Glutamatergic neuron (in vitro differentiated cells): Measurements from ENCODE around the gene TENT4B. TPM values are rescaled to one million over a fixed set of nuclear protein-coding genes. Genes with fewer than 3 reads are reported as not detected.

Source experiments
- DNase-seq: peaks from one replicate; pipeline ENCODE4 v3.0.0; 2022
- H3K27ac Mint-ChIP-seq: one replicate; pipeline ENCODE4 v1.8.0; 2020; ENCODE audit warnings: mild to moderate bottlenecking, mixed read lengths, inconsistent platforms; ENCODE audit not compliant: unreplicated experiment
- H3K27me3 Mint-ChIP-seq: one replicate; pipeline ENCODE4 v1.8.0; 2020; ENCODE audit warnings: mild to moderate bottlenecking, moderate library complexity, mixed read lengths, inconsistent platforms; ENCODE audit not compliant: unreplicated experiment
- H3K36me3 Mint-ChIP-seq: one replicate; pipeline ENCODE4 v1.8.0; 2020; ENCODE audit warnings: mild to moderate bottlenecking, mixed read lengths, inconsistent platforms; ENCODE audit not compliant: unreplicated experiment
- H3K4me1 Mint-ChIP-seq: one replicate; pipeline ENCODE4 v1.8.0; 2020; ENCODE audit warnings: mild to moderate bottlenecking, low read depth, mixed read lengths, inconsistent platforms; ENCODE audit not compliant: unreplicated experiment
- H3K4me3 Mint-ChIP-seq: one replicate; pipeline ENCODE4 v1.8.0; 2020; ENCODE audit warnings: mild to moderate bottlenecking, mixed read lengths, inconsistent platforms; ENCODE audit not compliant: unreplicated experiment
- H3K9me3 Mint-ChIP-seq: one replicate; pipeline ENCODE4 v1.8.0; 2020; ENCODE audit warnings: mild to moderate bottlenecking, moderate library complexity, mixed read lengths, inconsistent platforms; ENCODE audit not compliant: unreplicated experiment
- CTCF ChIP-seq: fragments of 200-600 bp; sonication (generic); IDR thresholded peaks from one replicate; pipeline ENCODE4 v1.5.0; 2021; ENCODE audit not compliant: partially characterized antibody, unreplicated experiment
- total RNA-seq: library from RNA; stranded (reverse); fragmentation: NEBNext Ultra II Directional; extraction: Animal tissue kit (Norgen Biotek cat#: 25700); gene quantifications from one replicate; pipeline ENCODE4 v1.2.1, GENCODE V29; 2021; ENCODE audit not compliant: unreplicated experiment

The TENT4B gene
- total RNA-seq, 1 donor from 2014 or later: 9.5 TPM

- Mint-ChIP-seq H3K4me3 (no peak overlapping the region), H3K9me3 (no peaks in the 10 kb centered on the region), H3K27me3 (no peaks in the 10 kb centered on the region), H3K36me3 (no peaks in the 10 kb centered on the region), H3K4me1 (peaks cover 2% of the 10 kb centered on the region), H3K27ac (no peak overlapping the region)
- no peak for TF ChIP-seq CTCF
- no peak for DNase-seq
Observed at GRCh38 chr16:50161950-50162349, 8.8 kb downstream of the TENT4B start.

DNA sequence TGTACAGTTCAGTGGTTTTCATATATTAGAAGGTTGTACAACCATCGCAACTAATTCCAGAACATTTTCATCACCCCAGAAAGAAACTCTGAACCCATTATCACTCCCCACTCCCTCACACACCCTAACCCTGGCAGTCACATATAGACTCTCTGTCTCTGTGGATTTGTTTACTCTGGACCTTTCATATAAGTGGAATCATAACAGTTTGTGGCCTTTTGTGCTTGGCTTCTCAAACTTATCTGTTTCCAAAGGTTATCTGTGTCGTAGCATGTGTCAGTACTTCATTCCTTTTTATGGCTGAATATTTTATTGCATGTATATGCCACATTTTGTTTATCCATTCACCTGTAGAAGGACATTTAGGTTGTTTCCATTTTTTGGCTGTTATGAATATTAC, 12.4 kb downstream of the TENT4B start:
- no peak for TF ChIP-seq CTCF
- H3K4me3 Mint-ChIP-seq: no peak overlapping the region
- DNase-seq: no peak
- H3K27me3 Mint-ChIP-seq: no peaks in the 10 kb centered on the region
- no peak overlapping the region for H3K27ac Mint-ChIP-seq
- peaks cover 2% of the 10 kb centered on the region for H3K4me1 Mint-ChIP-seq
- H3K36me3 Mint-ChIP-seq: no peaks in the 10 kb centered on the region
- H3K9me3 Mint-ChIP-seq: no peaks in the 10 kb centered on the region

DNA sequence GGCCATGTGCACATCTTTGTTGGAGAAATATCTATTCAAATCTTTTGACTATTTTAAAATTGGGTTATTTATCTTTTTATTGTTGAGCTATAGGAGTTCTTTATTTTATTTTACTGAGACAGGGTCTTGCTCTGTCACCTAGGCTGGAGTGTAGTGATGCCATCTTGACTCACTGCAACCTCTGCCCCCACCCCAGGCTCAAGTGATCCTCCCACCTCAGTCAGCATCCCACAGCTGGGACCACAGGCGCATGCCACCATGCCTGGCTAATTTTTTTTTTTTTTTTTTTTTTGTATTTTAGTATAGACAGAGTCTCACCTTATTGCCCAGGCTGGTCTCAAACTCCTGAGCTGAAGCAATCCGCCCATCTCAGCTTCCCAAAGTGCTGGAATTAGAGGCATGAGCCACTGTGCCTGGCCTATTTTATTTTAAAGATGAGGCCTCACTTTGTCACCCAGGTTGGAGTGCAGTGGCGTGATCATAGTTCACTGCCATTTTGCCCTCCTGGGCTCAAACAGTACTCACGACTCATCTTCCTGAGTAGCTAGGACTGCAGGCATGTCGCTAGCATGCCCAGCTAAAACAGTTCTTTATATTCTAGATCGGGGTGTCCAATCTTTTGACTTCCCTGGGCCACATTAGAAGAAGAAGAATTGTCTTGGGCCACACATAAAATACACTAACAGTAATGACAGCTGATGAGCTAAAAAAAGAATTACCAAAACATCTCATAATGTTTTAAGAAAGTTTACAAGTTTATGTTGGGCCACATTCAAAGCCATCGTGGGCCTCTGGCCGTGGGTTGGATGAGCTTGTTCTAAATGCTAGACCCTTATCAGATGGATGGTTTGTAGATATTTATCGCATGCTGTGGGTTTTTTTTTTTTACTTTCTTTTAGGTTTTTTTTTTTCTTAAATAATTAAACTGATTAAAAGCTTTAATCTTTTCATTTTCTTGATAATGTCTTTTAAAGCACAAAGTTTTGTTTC, 13.7 kb downstream of the TENT4B start:
- TF ChIP-seq CTCF: no peak
- DNase-seq: no peak
- Mint-ChIP-seq H3K27me3 (no peaks in the 10 kb centered on the region), H3K4me3 (no peak overlapping the region), H3K36me3 (no peaks in the 10 kb centered on the region), H3K27ac (no peak overlapping the region), H3K9me3 (no peaks in the 10 kb centered on the region), H3K4me1 (peaks cover 2% of the 10 kb centered on the region)

- H3K27ac Mint-ChIP-seq: no peak overlapping the region
Observed at GRCh38 chr16:50167556-50167955, 14.4 kb downstream of the TENT4B start.

More at GRCh38 chr16:50167556-50167955, 14.4 kb downstream of the TENT4B start:
- no peak for TF ChIP-seq CTCF
- Mint-ChIP-seq H3K36me3 (no peaks in the 10 kb centered on the region), H3K9me3 (no peaks in the 10 kb centered on the region), H3K4me3 (no peak overlapping the region), H3K27me3 (no peaks in the 10 kb centered on the region), H3K4me1 (peaks cover 2% of the 10 kb centered on the region)
- DNase-seq: no peak
